ENCODE results near the gene SGPP2.

The SGPP2 gene

GRCh38 chr2:222561817-222562645, 137.7 kb downstream of the SGPP2 start:
- Histone ChIP-seq H3K4me1 (ENCODE audit: low read length) (no peaks in the 10 kb centered on the region), H3K27ac (ENCODE audit: low read length) (no peak overlapping the region), H3K4me3 (ENCODE audit: low read length) (no peak overlapping the region), H3K79me2 (ENCODE audit: low read length) (no peaks in the 10 kb centered on the region), H3K9me3 (replicated peaks; ENCODE audit: insufficient read depth, low read length) (no peaks in the 10 kb centered on the region), H4K20me1 (ENCODE audit: insufficient read depth, low read length) (no peaks in the 10 kb centered on the region), H3K9ac (ENCODE audit: low read length) (no peak overlapping the region), H3K9me2 (replicated peaks; ENCODE audit: insufficient read depth, low read length) (no peaks in the 10 kb centered on the region), H3F3A (ENCODE audit: insufficient read depth, low read length) (no peaks in the 10 kb centered on the region), H3K4me2 (ENCODE audit: low read depth, low read length) (no peak overlapping the region), H2AFZ (ENCODE audit: low read length) (no peak overlapping the region), H3K27me3 (replicated peaks; ENCODE audit: insufficient read depth, low read length) (no peaks in the 10 kb centered on the region), H3K36me3 (replicated peaks; ENCODE audit: insufficient read depth, low read length) (no peaks in the 10 kb centered on the region)
- peak; percentile 47 for DNase-seq
- TF ChIP-seq EZH2phosphoT487 (IDR thresholded peaks at IDR 0.05; ENCODE audit: low read length) = no peak
- TF ChIP-seq, protein P1, sequence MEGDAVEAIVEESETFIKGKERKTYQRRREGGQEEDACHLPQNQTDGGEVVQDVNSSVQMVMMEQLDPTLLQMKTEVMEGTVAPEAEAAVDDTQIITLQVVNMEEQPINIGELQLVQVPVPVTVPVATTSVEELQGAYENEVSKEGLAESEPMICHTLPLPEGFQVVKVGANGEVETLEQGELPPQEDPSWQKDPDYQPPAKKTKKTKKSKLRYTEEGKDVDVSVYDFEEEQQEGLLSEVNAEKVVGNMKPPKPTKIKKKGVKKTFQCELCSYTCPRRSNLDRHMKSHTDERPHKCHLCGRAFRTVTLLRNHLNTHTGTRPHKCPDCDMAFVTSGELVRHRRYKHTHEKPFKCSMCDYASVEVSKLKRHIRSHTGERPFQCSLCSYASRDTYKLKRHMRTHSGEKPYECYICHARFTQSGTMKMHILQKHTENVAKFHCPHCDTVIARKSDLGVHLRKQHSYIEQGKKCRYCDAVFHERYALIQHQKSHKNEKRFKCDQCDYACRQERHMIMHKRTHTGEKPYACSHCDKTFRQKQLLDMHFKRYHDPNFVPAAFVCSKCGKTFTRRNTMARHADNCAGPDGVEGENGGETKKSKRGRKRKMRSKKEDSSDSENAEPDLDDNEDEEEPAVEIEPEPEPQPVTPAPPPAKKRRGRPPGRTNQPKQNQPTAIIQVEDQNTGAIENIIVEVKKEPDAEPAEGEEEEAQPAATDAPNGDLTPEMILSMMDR (IDR thresholded peaks at IDR 0.05; ENCODE audit: low read length) = peak; percentile 65
- TF ChIP-seq EZH2 (optimal IDR thresholded peaks at IDR 0.05; ENCODE audit: low read depth, low read length) = no peak

DNA sequence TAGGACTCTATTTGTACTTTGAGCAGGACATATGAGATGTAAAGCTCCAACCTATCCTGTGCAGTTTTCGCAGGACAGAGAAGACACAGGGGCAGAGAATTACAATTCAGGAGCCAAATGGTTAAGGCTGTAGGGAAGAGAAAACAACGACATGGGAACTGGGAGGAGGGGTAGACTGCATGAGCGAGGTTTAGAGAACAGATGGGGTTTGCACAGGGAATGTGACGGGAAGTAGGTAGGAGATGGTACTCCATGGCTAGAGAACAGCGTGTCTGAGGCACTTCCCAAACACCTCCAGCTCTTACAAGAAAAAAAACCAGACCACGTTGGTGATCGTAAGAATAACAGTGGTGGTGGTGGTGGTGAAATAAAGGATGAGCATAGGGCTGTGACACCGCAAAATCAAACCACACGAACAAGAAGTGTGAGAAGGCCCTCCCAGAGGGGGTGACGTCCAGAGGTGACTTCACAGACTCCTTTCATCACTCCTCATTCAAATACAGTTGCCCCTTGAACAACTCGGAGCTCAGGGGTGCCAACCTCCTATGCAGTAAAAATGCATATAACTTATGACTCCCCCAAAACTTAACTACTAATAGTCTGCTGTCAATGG, 138.9 kb downstream of the SGPP2 start:
- Histone ChIP-seq H2AFZ (ENCODE audit: low read length) (no peak overlapping the region), H3K9me3 (replicated peaks; ENCODE audit: insufficient read depth, low read length) (no peaks in the 10 kb centered on the region), H3F3A (ENCODE audit: insufficient read depth, low read length) (no peaks in the 10 kb centered on the region), H3K27me3 (replicated peaks; ENCODE audit: insufficient read depth, low read length) (no peaks in the 10 kb centered on the region), H3K4me1 (ENCODE audit: low read length) (no peaks in the 10 kb centered on the region), H3K79me2 (ENCODE audit: low read length) (no peaks in the 10 kb centered on the region), H3K27ac (ENCODE audit: low read length) (no peak overlapping the region), H3K4me3 (ENCODE audit: low read length) (no peak overlapping the region), H4K20me1 (ENCODE audit: insufficient read depth, low read length) (no peaks in the 10 kb centered on the region), H3K4me2 (ENCODE audit: low read depth, low read length) (no peak overlapping the region), H3K9ac (ENCODE audit: low read length) (no peak overlapping the region), H3K36me3 (replicated peaks; ENCODE audit: insufficient read depth, low read length) (no peaks in the 10 kb centered on the region), H3K9me2 (replicated peaks; ENCODE audit: insufficient read depth, low read length) (no peaks in the 10 kb centered on the region)
- no peak for DNase-seq
- TF ChIP-seq EZH2phosphoT487 (IDR thresholded peaks at IDR 0.05; ENCODE audit: low read length) = no peak
- TF ChIP-seq, protein P1 (IDR thresholded peaks at IDR 0.05; ENCODE audit: low read length) = no peak
- no peak for TF ChIP-seq EZH2 (optimal IDR thresholded peaks at IDR 0.05; ENCODE audit: low read depth, low read length)

- Histone ChIP-seq H2AFZ (ENCODE audit: low read length) (no peak overlapping the region), H3K4me3 (ENCODE audit: low read length) (no peak overlapping the region), H3K9me2 (replicated peaks; ENCODE audit: insufficient read depth, low read length) (no peaks in the 10 kb centered on the region), H3K36me3 (replicated peaks; ENCODE audit: insufficient read depth, low read length) (no peaks in the 10 kb centered on the region; the same call in 1 of the 2 replicates), H3K9ac (ENCODE audit: low read length) (no peak overlapping the region), H3K27ac (ENCODE audit: low read length) (no peak overlapping the region), H3F3A (ENCODE audit: insufficient read depth, low read length) (no peaks in the 10 kb centered on the region), H3K4me2 (ENCODE audit: low read depth, low read length) (no peak overlapping the region), H3K27me3 (replicated peaks; ENCODE audit: insufficient read depth, low read length) (no peaks in the 10 kb centered on the region), H3K9me3 (replicated peaks; ENCODE audit: insufficient read depth, low read length) (no peaks in the 10 kb centered on the region), H4K20me1 (ENCODE audit: insufficient read depth, low read length) (no peaks in the 10 kb centered on the region), H3K79me2 (ENCODE audit: low read length) (no peaks in the 10 kb centered on the region), H3K4me1 (ENCODE audit: low read length) (no peaks in the 10 kb centered on the region)
- no peak for DNase-seq
- TF ChIP-seq EZH2 (optimal IDR thresholded peaks at IDR 0.05; ENCODE audit: low read depth, low read length) (no peak), EZH2phosphoT487 (IDR thresholded peaks at IDR 0.05; ENCODE audit: low read length) (no peak)
- TF ChIP-seq, protein P1 (IDR thresholded peaks at IDR 0.05; ENCODE audit: low read length) = no peak
These were observed 139.6 kb downstream of the SGPP2 start for GRCh38 chr2:222563936-222564335.
